Erythroblast (primary cell): Measurements from ENCODE around the gene TENM4.

Source experiments
- GATA1 ChIP-seq: IDR thresholded peaks from 2 replicates; pipeline ENCODE4 v1.6.1; 2011; ENCODE audit warnings: low read depth, mild to moderate bottlenecking, control low read depth, low read length, moderate library complexity
- POLR2A ChIP-seq: IDR thresholded peaks from 2 replicates; pipeline ENCODE4 v1.6.1; 2011; ENCODE audit warnings: mild to moderate bottlenecking, low read length

DNA sequence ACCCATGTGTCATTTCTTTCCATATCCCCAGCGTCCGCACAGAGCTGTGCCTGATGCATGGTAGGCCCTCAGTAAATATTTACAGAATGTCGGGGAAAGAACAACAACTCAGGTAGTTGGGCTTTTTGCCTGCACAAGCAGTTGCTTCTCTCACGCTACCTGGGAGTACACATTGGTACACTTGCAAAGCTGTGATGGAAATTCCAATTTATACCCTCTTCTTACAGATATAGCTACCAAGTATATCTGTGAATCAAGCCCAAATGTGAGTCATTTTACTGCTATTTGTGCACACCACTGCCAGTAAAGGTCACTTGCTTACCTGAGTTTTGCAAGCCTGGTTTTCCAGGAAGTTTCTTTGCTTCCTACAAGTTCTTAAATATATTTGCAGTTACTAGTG is 533.2 kb downstream of the TENM4 start:
- TF ChIP-seq POLR2A (no peak), GATA1 (no peak)
